ENCODE results near the gene KCNJ1.

DNA sequence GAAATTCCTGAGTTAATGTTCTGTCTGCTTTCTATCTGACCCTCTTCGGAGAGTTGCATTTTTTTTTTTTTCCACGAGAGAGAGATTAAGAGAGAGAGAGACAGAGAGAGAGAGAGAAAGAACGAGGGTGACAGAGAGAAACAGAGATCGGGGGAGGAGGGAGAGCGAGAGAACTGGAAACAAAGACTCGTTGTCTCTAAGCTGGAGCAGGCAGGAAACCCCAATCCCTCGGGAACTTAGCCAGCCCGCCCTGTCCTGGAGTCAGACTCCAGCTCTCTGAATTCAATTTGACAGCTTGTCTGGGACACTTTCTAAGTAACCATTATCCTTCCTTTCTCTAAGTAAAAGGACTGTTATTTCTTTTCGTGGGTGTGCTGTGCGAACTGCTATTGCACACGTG lies 76.9 kb downstream of the KCNJ1 start:
- TF ChIP-seq, protein P1, sequence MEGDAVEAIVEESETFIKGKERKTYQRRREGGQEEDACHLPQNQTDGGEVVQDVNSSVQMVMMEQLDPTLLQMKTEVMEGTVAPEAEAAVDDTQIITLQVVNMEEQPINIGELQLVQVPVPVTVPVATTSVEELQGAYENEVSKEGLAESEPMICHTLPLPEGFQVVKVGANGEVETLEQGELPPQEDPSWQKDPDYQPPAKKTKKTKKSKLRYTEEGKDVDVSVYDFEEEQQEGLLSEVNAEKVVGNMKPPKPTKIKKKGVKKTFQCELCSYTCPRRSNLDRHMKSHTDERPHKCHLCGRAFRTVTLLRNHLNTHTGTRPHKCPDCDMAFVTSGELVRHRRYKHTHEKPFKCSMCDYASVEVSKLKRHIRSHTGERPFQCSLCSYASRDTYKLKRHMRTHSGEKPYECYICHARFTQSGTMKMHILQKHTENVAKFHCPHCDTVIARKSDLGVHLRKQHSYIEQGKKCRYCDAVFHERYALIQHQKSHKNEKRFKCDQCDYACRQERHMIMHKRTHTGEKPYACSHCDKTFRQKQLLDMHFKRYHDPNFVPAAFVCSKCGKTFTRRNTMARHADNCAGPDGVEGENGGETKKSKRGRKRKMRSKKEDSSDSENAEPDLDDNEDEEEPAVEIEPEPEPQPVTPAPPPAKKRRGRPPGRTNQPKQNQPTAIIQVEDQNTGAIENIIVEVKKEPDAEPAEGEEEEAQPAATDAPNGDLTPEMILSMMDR (IDR thresholded peaks at IDR 0.05): no peak
- no peak for TF ChIP-seq EZH2phosphoT487 (IDR thresholded peaks at IDR 0.05)
- no peak for TF ChIP-seq EZH2 (IDR thresholded peaks at IDR 0.05)

Data from neural progenitor cell (in vitro differentiated cells).